GM19395 (cell line): Measurements from ENCODE around the gene KCNH8.

Experiments used
- ATAC-seq: cut with Tn5 transposase; IDR thresholded peaks from one replicate; pipeline ENCODE4 v1.9.1; 2021; ENCODE audit warnings: mild to moderate bottlenecking, moderate library complexity; ENCODE audit not compliant: unreplicated experiment

KCNH8 gene

DNA sequence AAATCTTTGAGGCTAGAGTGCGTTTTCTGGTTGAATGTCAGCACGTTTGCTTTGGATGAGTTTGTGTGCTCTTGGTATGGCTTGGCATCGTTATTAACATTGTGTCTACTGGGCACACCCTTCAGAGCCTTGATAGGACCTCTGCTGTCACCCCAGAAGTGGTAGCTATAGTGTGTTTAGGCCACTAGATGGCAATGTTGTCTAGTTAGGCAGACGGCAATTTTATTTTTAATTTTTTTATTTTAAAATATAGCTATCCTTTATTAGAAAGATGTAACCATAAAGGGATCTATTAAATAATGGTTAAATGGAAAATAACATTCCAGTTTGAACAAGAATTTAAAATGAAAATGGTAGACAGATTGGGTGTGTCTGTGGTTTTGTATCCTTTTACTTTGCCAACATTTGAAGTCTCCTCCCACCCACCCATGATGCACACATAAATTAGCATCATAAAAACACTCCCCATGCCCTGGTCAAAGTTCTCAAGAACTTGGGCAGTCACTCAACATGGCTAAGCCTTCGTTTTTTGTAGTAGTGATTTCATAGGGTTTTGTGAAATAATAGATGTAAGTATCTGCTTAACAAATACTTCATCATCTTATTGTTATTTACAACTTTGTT is 200.7 kb downstream of the KCNH8 start:
- ATAC-seq: peak; percentile 83

DNA sequence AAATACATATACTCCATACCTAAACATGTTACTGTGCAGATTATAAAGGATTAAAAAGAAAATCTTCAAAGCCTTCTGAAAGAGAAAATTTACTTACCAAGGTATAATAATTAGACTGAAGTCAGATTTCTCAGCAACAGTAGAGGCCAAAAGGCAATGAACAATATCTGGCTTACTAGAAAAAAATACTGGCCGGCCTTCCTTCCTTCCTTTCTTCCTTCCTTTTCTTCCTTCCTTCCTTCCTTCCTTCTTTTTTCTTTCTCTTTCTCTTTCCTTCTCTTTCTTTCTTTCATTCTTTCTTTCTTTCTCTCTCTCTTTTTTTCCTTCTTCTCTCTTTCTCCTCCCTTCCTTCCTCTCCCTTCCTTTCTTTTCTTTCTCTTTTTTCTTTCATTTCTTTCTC is 209.6 kb downstream of the KCNH8 start:
- no peak for ATAC-seq

DNA sequence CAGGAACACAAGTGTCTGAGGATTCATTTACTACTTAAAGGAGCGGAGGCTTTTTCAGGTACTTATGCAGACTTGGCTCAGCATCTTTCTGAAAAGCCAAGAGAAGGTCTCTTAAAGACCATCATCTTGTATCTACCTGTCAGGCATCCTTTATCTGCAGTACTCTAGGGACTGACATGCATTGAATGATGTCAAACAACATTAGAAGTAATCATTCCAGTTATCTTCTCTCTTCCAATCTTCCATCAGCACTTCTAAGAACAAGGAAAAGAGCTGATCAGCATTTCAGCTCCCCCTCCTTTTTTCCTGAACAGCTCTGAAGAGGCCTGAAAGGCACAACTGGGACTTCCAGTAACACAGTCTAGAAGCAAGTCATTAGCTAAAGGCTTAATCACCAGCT is 214.8 kb downstream of the KCNH8 start:
- no peak for ATAC-seq

DNA sequence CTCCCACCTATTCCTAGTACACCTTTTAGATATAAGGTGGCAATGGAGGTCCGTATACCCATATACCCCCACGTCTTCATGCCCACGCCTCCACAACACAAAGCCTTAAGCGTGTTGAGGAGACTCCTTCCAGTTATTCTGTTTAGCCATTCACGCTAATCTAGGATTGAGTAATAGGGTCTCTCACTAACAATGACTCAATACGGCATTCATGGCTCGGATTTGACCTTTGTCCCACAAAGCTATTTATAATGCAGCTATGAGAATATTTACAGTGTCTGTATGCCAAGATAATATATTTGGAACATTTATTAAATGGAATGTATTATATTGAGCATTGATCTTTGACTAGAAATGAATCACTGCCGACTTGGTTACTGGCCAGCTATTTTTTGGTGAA is 215.8 kb downstream of the KCNH8 start:
- no peak for ATAC-seq

DNA sequence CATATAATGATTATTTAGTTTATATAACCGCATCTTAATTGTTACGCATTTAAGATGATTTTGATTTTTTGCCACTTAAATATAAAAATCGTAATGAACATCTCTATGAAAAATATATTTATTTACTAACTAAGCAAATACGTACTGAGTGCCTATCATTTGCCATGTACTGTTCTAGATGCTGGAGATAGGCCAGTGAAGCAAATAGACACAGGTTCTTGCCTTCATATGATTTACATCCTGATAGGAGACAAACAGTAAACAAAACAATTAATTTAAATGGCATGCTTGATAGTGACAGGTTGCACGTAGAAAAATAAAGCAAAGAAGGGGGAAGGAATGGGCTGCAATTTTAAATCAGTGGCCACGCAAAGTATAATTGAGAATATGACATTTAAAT is 217.2 kb downstream of the KCNH8 start:
- ATAC-seq: no peak

DNA sequence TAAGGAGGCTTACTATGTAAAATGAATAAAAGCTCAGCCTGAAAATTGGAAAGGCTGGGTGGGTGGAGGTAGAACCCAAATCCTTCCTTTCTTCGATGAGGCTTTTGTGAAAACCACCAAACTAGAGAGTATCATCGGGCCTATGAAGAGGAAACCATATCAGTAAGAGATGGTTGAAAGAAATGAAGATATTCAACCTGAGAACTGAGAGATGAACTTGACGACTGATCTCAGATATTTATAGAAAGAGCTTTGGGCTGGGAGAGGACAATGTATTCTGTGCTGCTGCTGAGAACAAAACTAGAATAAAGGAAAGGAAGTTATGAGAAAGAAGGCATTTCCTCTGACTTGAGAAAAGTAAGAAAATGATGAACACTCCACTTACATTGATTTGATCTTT is 236.6 kb downstream of the KCNH8 start:
- ATAC-seq: no peak

DNA sequence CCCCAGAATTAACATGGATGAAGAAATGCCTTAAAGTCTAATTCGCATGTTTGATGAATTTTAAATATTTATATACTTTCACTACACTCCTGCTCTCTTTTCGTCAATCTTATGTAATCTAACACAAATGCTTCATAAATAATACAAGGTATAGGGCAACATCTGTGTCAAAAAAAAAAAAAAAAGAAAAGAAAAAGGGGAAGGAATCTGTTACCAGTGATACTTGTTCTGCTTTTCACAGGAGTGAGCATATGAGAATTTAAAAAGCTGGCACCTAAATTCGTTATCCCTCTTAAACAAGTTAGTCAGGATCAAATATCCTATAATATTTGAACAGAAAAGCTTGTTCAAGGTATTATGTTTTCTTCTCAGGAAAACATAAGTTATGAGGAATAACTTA is 243.8 kb downstream of the KCNH8 start:
- ATAC-seq: no peak

DNA sequence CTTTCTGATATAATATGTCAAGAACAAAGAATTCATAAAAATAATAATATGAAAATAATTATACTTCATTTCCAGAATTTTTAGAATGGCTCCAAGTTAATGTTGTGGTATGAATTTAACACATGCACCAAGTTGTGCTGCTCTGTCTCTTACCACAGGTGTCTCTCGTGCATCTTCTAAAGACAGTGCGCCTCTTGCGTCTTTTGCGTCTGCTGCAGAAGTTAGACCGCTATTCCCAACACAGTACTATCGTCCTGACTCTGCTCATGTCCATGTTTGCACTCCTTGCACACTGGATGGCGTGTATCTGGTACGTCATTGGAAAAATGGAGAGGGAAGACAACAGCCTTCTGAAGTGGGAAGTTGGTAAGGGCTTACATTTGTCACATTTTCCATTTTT is 246.6 kb downstream of the KCNH8 start:
- no peak for ATAC-seq

DNA sequence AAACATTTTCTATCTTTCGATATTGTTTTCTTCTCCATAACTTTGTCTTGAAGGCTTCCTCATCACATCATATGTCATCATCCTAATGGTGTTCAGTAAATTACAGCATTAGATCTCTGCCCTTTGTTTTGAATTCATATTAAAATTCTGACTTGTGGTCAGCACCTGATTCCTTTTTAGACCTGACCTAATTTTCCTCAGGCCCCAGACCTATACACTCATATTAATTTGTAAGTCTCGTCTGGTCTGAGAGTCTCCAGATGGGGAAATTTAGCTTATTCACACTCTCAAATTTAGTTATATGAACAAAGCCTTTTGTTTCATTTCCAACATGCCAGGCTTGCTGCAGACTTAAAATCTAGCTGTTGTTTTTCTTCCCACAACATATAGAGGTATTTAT is 248.4 kb downstream of the KCNH8 start:
- no peak for ATAC-seq

DNA sequence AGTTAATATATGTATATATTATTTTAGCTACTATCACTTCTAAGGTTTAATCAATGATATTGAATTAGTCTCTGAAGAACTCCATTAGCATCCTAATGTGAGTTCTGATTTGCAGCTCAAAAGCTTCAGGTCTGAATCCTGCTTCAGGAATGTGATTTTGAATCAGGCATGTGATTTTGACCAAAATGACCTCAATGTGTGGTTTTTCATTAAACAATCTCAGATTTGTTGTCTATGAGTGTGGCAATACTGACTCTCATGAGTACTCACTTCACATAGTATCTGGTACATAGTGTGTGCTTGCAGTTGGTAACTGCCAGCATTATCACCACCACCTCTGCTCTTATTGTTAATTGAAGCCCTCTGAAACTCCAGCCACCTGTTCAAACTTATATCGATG is 251.0 kb downstream of the KCNH8 start:
- ATAC-seq: no peak

DNA sequence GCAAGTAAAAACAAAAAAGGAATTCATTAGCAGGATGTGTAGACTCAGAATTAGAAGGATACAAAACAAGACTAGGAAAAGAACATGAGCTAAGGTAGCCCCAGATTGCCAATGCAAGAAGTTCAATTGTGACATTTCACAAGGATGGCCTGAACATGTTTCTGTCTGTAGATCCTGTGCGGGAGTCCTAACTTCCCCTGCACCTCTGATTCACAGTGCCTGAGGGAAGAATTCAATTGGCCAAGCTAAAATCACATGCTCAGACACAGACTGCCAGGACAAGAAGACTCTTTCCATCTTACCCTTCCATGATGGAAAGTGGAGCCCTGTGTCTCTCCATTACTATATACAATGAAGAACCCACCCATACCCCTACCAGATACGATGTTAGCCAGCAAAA is 251.5 kb downstream of the KCNH8 start:
- no peak for ATAC-seq

DNA sequence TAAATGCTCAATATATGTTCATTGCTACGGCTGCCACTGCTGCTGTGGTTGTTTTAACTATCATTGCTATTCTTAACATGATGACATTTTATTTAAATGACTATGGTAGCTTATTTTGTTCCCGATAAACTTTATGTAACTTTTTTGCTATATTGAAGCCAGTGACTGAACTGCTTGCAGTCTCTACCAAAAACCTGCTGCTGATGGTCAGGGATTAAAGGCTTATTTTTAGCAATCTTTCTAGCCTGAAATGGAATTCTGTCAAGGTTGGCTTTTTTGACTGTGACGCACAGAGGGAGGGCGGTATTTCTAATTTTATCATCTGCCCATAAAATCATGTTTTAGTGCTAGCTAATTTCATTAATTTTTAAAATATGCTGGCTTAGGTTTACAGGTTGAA is 271.8 kb downstream of the KCNH8 start:
- ATAC-seq: no peak

DNA sequence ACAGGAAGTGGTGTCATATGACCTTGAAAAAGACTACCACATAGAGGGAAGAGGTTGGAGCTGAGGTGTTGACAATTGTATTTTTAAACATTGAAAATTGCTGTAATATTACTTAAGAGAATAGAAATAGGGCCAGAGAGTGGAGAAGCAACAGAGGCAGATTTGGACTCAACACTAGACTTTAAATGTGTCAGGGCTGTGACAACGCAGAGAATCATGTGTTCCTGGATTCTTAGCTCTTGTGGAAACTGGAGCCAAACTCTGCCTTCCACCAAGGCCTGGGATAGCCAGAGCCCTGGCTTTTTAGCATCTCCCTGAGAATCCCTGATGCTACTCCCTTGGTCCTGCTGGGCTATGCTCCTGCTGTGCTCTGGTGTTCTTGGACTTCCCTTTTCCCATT is 277.5 kb downstream of the KCNH8 start:
- ATAC-seq: no peak

DNA sequence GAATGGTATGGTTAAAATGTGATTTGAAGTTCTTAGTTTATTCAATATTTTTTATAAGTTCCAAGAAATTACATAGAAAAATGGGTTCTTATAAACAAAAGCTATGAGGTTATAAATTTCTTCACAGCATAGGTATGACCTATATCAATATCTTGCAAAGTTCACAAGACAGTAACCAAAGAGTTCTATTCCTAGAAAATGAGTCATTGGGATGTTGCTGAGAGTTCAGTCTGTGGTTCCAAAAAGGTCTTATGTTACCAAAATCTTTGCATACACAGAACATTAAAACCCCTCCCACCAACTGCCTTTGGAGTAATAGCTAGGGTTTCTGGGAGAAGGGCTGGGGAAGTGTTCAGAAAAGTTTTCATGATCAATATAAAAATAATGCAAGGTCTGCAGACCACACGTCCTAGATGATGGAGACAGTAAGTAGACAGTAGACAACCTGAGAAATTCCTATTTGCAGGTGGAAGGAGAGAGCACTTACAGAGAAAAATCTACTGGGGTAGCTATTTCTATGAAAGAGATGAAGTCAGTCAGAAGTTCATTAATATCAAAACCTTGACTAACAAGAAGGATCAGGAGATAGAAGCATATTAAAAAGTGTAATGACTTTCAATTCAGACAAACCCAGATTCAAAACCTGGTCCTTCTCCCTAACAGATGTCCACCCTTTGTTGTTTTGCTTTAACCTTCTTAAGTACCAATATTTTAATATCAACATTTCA is 279.3 kb downstream of the KCNH8 start:
- ATAC-seq: no peak

DNA sequence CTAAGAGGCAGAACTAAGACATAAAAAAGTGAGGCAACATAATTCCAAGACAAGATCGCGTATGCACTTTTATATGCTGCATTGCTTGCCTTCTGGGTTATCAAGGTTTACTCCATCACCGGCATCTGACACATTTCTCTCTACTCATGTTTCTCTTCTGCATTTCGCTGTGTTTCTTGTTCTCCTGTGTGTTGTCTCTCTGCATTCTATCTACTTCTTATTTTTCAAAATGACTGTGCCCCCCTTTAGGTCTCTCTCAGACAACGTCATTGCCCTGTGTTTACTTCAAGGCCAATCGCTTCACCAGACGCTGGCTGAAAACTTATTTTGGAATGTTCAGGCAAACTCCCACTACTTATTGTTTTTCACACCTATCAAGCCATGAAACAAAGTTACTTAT is 280.4 kb downstream of the KCNH8 start:
- ATAC-seq: no peak

DNA sequence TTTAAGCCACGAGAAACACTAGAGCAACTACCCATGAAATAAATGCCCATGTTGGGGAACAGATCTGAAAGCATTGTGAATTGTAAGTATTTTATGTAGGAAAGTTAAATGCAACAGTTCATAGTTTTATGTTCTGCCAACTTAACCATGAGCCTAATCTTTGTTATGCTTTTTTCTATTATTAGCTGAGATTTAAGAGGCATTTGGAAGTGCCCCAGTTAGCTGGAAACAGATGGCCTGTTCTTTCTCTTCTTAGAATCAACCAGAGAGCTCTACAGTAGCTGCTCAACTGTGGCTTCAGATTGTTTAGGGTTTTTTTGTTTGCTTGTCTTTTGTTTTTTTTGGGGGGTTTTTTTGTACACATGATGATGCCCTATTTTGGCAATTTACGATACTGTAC is 284.4 kb downstream of the KCNH8 start:
- ATAC-seq: no peak

DNA sequence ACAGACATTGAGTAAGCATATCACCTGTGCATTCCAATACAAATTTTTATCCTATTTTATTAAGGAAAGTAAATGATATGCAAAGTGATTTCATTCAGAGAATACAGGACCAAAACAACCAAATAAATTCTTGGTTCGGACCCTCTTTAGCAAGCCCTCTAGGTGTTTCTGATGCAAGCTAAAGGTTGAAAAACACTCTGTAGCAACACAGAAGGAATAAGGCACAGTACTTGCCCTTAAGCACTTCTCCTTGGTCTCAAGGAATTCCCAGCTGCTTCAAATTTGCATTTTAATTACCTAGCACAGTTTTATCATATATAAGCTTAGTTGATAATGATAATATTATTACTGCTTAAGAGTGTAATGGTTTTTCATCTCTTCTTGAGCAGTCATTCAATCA is 288.4 kb downstream of the KCNH8 start:
- ATAC-seq: no peak

DNA sequence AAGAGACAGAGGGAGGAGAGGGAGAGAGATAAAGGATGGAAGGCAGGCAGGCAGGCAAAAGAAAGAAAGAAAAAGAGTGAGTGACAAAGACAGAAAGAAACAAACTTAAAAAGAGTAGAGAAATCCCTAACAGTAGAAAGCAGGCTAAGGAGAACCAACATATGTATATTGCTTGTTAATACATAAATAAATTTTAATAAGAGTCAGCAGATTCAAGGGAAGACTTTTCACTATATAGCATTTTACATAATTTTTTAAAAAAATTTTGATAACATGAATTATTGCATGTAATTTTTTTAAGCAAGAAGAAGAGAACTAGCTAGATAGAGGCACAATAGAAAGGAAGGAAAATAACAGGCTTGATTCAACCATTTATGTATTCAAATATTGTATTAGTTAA is 291.6 kb downstream of the KCNH8 start:
- ATAC-seq: no peak

DNA sequence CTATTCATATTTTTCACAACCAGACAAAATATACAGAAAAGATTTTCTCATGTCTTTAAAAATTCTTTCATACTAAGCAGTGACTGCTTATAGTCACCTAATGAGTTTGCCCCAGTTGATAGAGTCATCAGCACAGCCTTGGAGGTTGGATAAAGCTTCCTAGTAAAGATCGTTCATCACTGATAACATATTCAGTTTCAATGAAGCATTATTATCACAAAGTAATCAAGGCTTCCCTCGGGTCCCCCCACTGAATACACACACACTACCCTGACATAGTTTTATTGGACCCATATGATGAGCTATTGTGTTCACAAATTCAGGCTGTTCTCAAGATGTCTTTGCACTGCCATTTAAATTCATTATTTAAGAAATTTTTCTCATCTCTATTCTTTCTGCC is 297.8 kb downstream of the KCNH8 start:
- ATAC-seq: no peak

DNA sequence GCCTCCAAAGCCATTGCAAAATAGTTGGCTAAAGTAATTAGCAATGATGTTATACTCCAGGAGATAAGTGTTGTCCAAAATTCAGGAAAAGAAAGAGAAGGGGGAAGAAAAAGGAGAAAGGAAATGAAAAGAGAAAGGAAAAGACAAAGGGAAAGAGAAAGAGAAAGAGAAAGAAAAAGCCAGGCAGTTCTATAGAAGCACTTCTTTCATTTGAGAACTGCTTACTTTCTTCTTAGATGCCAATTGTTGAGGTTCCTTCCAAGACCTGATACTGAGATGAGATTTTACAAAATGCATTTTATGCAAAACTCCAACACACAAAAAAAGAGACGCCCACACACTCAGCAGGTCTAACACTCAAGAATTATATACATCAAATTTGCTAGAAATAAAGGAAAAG is 298.4 kb downstream of the KCNH8 start:
- peak; percentile 55 for ATAC-seq

DNA sequence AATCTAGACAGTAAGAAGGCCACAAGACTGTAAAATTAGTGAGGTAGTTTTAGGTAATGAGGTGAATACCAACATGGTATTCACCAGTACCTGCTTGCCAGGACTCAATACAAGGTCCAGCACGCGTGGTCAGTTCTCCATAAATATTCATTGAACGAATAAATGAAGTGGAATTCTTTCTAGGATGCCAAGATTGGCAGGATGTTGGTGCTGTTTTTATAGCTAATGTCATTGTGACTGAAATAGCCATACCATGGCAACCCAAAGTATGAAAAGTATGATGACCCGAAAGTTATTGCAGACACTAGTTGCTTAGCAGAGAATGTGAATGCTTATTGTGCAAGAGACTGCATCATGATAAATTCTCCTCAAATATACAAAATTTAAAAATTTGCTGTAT is 307.2 kb downstream of the KCNH8 start:
- ATAC-seq: no peak

DNA sequence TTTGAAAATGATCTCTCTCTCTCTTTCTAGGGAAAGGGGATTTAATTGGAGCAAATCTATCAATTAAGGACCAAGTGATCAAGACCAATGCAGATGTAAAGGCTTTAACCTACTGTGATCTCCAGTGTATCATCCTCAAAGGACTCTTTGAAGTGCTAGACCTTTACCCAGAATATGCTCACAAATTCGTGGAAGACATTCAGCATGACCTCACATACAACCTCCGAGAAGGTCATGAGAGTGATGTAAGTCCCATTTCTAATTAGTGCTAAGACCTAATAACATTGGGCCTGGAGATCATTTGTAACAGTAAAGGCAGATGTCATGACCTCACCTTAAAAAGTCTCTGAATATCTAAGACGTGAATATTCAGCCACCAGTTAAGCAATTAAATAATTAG is 308.4 kb downstream of the KCNH8 start:
- ATAC-seq: no peak

DNA sequence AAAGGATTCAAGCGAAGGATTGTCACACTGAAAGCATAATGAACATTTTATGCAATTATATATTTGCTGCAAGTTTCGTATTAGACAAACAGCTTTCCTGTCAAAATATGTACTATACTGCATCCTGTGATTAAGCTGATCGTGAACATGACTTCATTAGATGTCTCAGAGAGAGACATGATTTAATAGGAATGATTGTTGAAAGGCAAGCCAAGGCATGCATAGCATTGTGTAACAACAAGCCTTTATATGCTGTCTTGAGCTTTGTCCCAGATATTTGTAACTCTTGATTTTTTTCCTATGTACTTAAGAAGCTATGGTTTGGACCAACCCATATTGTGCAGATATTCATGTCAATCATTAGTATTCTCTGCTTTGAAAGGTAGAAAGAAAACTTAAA is 309.1 kb downstream of the KCNH8 start:
- no peak for ATAC-seq
